GM19395 (cell line): ENCODE data around the gene BCL7C.
"Not testable (repeated sequence)": the region's sequence is repeated elsewhere in the genome, so short reads cannot be mapped to it uniquely, and the experiment has no call there.

Experiments used
- ATAC-seq: cut with Tn5 transposase; IDR thresholded peaks from one replicate; pipeline ENCODE4 v1.9.1; 2021; ENCODE audit warnings: mild to moderate bottlenecking, moderate library complexity; ENCODE audit not compliant: unreplicated experiment

BCL7C gene

GRCh38 chr16:30893744-30894539 is at the start of gene BCL7C:
Gene BCL7C (minus strand): TSS chr16:30894077. CDS start chr16:30893944, 133 bp downstream.
- peak; percentile 70 for ATAC-seq

- peak; percentile 3 for ATAC-seq
Observed at GRCh38 chr16:30942426-30942806, 48.5 kb upstream of the BCL7C start.

- ATAC-seq: peak; percentile 89
Observed at GRCh38 chr16:30941600-30942425, 47.9 kb upstream of the BCL7C start.

GRCh38 chr16:30939571-30939970 is 45.7 kb upstream of the BCL7C start:
- ATAC-seq: not testable (repeated sequence)

- no peak for ATAC-seq
Observed at GRCh38 chr16:30937692-30938091, 43.8 kb upstream of the BCL7C start.

- no peak for ATAC-seq
Observed at GRCh38 chr16:30934827-30935557, 41.1 kb upstream of the BCL7C start.

GRCh38 chr16:30931068-30931650 is 37.3 kb upstream of the BCL7C start:
- no peak for ATAC-seq

- ATAC-seq: no peak
Observed at GRCh38 chr16:30930160-30930571, 36.3 kb upstream of the BCL7C start.

- ATAC-seq: no peak
Observed at GRCh38 chr16:30929167-30929566, 35.3 kb upstream of the BCL7C start.

GRCh38 chr16:30928390-30928789 is 34.5 kb upstream of the BCL7C start:
- ATAC-seq: no peak

- ATAC-seq: no peak
Observed at GRCh38 chr16:30927789-30928378, 34.0 kb upstream of the BCL7C start.

GRCh38 chr16:30926937-30927788 is 33.3 kb upstream of the BCL7C start:
- no peak for ATAC-seq

GRCh38 chr16:30925995-30926811 is 32.3 kb upstream of the BCL7C start:
- ATAC-seq: no peak

GRCh38 chr16:30925632-30925987 is 31.7 kb upstream of the BCL7C start:
- ATAC-seq: no peak

GRCh38 chr16:30924913-30925631 is 31.2 kb upstream of the BCL7C start:
- ATAC-seq: no peak

- ATAC-seq: no peak
Observed at GRCh38 chr16:30924076-30924912, 30.4 kb upstream of the BCL7C start.

- ATAC-seq: no peak
Observed at GRCh38 chr16:30923554-30924075, 29.7 kb upstream of the BCL7C start, which contains the start of gene FBXL19. Gene FBXL19 (plus strand): TSS chr16:30923572. CDS start chr16:30925755, 2,183 bp downstream.
